Kidney (tissue), 14 donors: ENCODE data around the gene CCDC192. TPM values are rescaled to one million over a fixed set of nuclear protein-coding genes. Genes with fewer than 3 reads are reported as not detected.
A peak's percentile ranks its signal among the peaks of the same experiment; 100 is the strongest.
"Not testable (repeated sequence)": the region's sequence is repeated elsewhere in the genome, so short reads cannot be mapped to it uniquely, and the experiment has no call there.

Source experiments
- DNase-seq, 5 donors: peaks; one replicate each; pipeline ENCODE4 v3.0.0-alpha.2; 2013 to 2020
- FAIRE-seq: peaks from 2 replicates; lab custom pipeline; 2012; peaks lifted over from hg19 to GRCh38; lab: Jason Lieb, UNC
- H3K27ac ChIP-seq, 2 donors: one replicate each; pipeline ENCODE4 v1.7.0; 2013; ENCODE audit warnings: low read depth in 2 of 2, low read length in 2 of 2, inconsistent platforms in 1 of 2
- H3K27me3 ChIP-seq: one replicate; pipeline ENCODE4 v1.7.1; 2013; ENCODE audit warnings: low read length, inconsistent platforms; ENCODE audit not compliant: control insufficient read depth, insufficient read depth
- H3K36me3 ChIP-seq, 3 donors: one replicate each; pipeline versions ENCODE4 v1.7.0 to v1.7.1; 2013; ENCODE audit warnings: low read length in 3 of 3, control low read depth in 1 of 3, inconsistent platforms in 1 of 3; ENCODE audit not compliant: insufficient read depth in 3 of 3, control insufficient read depth in 2 of 3
- H3K4me1 ChIP-seq, 3 donors: one replicate each; pipeline versions ENCODE4 v1.7.0 to v1.7.1; 2013; ENCODE audit warnings: low read length in 3 of 3, inconsistent platforms in 1 of 3, low read depth in 1 of 3; ENCODE audit not compliant: control insufficient read depth in 2 of 3, insufficient read depth in 2 of 3
- H3K4me3 ChIP-seq, 3 donors: one replicate each; pipeline versions ENCODE4 v1.7.0 to v1.8.1; 2013; ENCODE audit warnings: low read length in 3 of 3, control low read depth in 1 of 3, inconsistent platforms in 1 of 3
- H3K9ac ChIP-seq, 3 donors: one replicate each; pipeline versions ENCODE4 v1.7.0 to v1.7.1; 2013; ENCODE audit warnings: low read length in 3 of 3, control low read depth in 1 of 3, inconsistent platforms in 1 of 3
- H3K9me3 ChIP-seq, 3 donors: one replicate each; pipeline versions ENCODE4 v1.7.0 to v1.7.1; 2013; ENCODE audit warnings: low read length in 3 of 3, control low read depth in 1 of 3, inconsistent platforms in 1 of 3; ENCODE audit not compliant: control insufficient read depth in 2 of 3, insufficient read depth in 1 of 3
- CTCF ChIP-seq: IDR thresholded peaks from 3 replicates; pipeline ENCODE4 v1.5.1; 2012; ENCODE audit warnings: mild to moderate bottlenecking, moderate library complexity, borderline replicate concordance; ENCODE audit not compliant: insufficient read depth; ENCODE audit errors: extremely low read depth
- intact Hi-C: fragments of 100-400 bp; cut with DNase I; formaldehyde crosslinking; loops from one replicate; pipeline ENCODE4 v1.11.1; 2022
- polyA plus RNA-seq: library from polyadenylated mRNA; stranded (reverse); fragments of 350-450 nt; fragmentation: Illumina TruSeq; extraction: RNeasy Lipid Tissue Mini Kit (QIAGEN cat#74804); gene quantifications from one replicate; pipeline ENCODE4 v1.2.3, GENCODE V29; 2014; ENCODE audit warnings: low read depth, low replicate concordance; ENCODE audit not compliant: insufficient read depth
- total RNA-seq: library from RNA; stranded (reverse); fragmentation: NEBNext Ultra II Directional; extraction: Animal tissue kit (Norgen Biotek cat#: 25700); gene quantifications from one replicate; pipeline ENCODE4 v1.2.1, GENCODE V29; 2021
- donor health status: control.
- donor health status: control.
- donor health status: control.
- donor health status: control.
- donor health status: control.
- donor health status: DM: yes; HTN: yes; CAD: no.
- donor health status: Normal renal cell carcinoma (clear cell type).

Gene CCDC192
- total and polyA plus RNA-seq, 2 donors from 2014 or later, result not detected

GRCh38 chr5:127739807-127740384 is 36.7 kb downstream of the CCDC192 start:
- H3K4me1 ChIP-seq, result no peaks in the 10 kb centered on the region
- H3K27ac ChIP-seq, result no peak overlapping the region
- DNase-seq, result no peak
- H3K9me3 ChIP-seq, result no peaks in the 10 kb centered on the region
- FAIRE-seq, result no peak
- H3K27me3 ChIP-seq, result no peaks in the 10 kb centered on the region
- intact Hi-C loops, result no loop called here
- H3K9ac ChIP-seq, result no peak overlapping the region
- H3K36me3 ChIP-seq, result no peaks in the 10 kb centered on the region
- peak overlapping the region in 1 of 3 donors; percentile 25 for H3K4me3 ChIP-seq
- TF ChIP-seq CTCF, result no peak

DNA sequence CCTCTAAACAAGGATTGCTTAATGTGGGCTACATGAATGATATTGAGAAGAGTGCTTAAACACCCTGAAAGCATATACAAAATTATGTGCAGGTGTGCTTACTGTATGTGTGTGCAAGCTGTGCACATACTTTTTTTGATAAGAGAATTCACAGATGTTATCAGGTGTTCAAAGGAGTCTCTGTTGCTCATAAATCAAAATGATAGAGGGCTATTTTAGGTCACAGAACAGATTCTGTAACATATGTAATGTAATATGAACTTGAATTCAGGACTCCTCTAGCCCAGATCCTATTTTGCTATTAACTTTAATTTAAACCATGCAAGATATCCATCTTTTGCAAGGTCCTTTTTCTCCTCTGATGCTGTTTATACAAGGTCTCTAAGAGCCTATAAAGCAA is 38.2 kb downstream of the CCDC192 start:
- DNase-seq (no peak), FAIRE-seq (no peak)
- H3K27ac ChIP-seq, result no peak overlapping the region
- H3K4me3 ChIP-seq, result no peak overlapping the region
- intact Hi-C loops, result no loop called here
- H3K36me3 ChIP-seq, result no peaks in the 10 kb centered on the region
- no peaks in the 10 kb centered on the region for H3K9me3 ChIP-seq
- H3K9ac ChIP-seq, result no peak overlapping the region
- no peak for TF ChIP-seq CTCF
- H3K4me1 ChIP-seq, result no peaks in the 10 kb centered on the region
- no peaks in the 10 kb centered on the region for H3K27me3 ChIP-seq

- H3K9ac ChIP-seq, result no peak overlapping the region
- H3K4me1 ChIP-seq, result no peaks in the 10 kb centered on the region
- H3K27me3 ChIP-seq, result no peaks in the 10 kb centered on the region
- no peaks in the 10 kb centered on the region for H3K36me3 ChIP-seq
- no peak overlapping the region for H3K4me3 ChIP-seq
- FAIRE-seq (no peak), DNase-seq (no peak)
- intact Hi-C loops, result no loop called here
- no peaks in the 10 kb centered on the region for H3K9me3 ChIP-seq
- H3K27ac ChIP-seq, result no peak overlapping the region
- no peak for TF ChIP-seq CTCF
These were observed 41.0 kb downstream of the CCDC192 start for GRCh38 chr5:127744241-127744640.

GRCh38 chr5:127746756-127747155 is 43.6 kb downstream of the CCDC192 start:
- Histone ChIP-seq H3K4me1 (no peaks in the 10 kb centered on the region), H3K9me3 (no peaks in the 10 kb centered on the region), H3K4me3 (no peak overlapping the region), H3K9ac (no peak overlapping the region), H3K36me3 (no peaks in the 10 kb centered on the region), H3K27me3 (no peaks in the 10 kb centered on the region), H3K27ac (no peak overlapping the region)
- DNase-seq (peak in 2 of 5 donors; percentile 32 to 42), FAIRE-seq (no peak)
- TF ChIP-seq CTCF, result peak; percentile 23
- intact Hi-C loops, result no loop called here

GRCh38 chr5:127752503-127753265 is 49.5 kb downstream of the CCDC192 start:
- H3K9ac ChIP-seq, H3K27ac ChIP-seq, FAIRE-seq, H3K27me3 ChIP-seq, intact Hi-C loops, H3K4me3 ChIP-seq, DNase-seq, H3K9me3 ChIP-seq, H3K36me3 ChIP-seq, H3K4me1 ChIP-seq: not testable (repeated sequence)
